Heart left ventricle (tissue), 13 donors: ENCODE measurements around the gene C1orf115.

Experiments
- CTCF ChIP-seq, 12 donors: fragments of 200-600 bp; sonication (generic) in 4 of 12; IDR thresholded peaks; one replicate each; pipeline versions ENCODE4 v1.5.0 to v1.8.0; 2018 to 2022; ENCODE audit warnings: antibody characterized with exemption in 12 of 12, mild to moderate bottlenecking in 5 of 12
- POLR2A ChIP-seq, 2 donors: fragments of 450-650 bp; IDR thresholded peaks; one replicate each; pipeline ENCODE4 v1.6.1; 2017; ENCODE audit warnings: antibody characterized with exemption in 2 of 2, mild to moderate bottlenecking in 2 of 2, moderate library complexity in 2 of 2
- donor health status: ischemic (EF 13 %, LVEDD 7.1; RV severe dilation, severe dysfunction).
- donor health status: DM: no; HTN: yes; CAD: no.
- donor health status: DM: no; HTN: no; CAD: no.
- donor health status: ischemic (EF 25% LVEDD 6.9; RV normal size, moderate dysfunction).
- donor health status: ischemic (EF 25% LVEDD 5.7; RV mildly dilated, moderate dysfunction).
- donor health status: ischemic (EF 35%, LVEDD 5.7; RV mildly dilated, moderate dysfunction).
- donor health status: nonischemic (EF 11% LVEDD 7.7; RV severe dilation, severe dysfunction).
- donor health status: DM: yes; HTN: yes; CAD: no.
- donor health status: PGD.
- donor health status: ischemic (EF 29% LVEDD 5.4; RV normal size, mild dysfunction).
- donor health status: nonischemic (EF 23%, LVEDD 6.1; RV moderate dilation, normal function).

- TF ChIP-seq CTCF (IDR thresholded peaks at IDR 0.05) (no peak), POLR2A (IDR thresholded peaks at IDR 0.05) (no peak)
These were observed 19.8 kb upstream of the C1orf115 start for GRCh38 chr1:220670365-220670764.
